ENCODE data around the gene SPAG6.

- TF ChIP-seq RAD21 (IDR thresholded peaks at IDR 0.05; ENCODE audit: low read length), result no peak
- no peak for TF ChIP-seq RFX5 (IDR thresholded peaks at IDR 0.05; ENCODE audit: low read depth, low read length)
- TF ChIP-seq SMC3 (IDR thresholded peaks at IDR 0.05; ENCODE audit: low read depth, low read length), result no peak
- no peak for TF ChIP-seq POLR2A (IDR thresholded peaks at IDR 0.05; ENCODE audit: low read depth, low read length)
- no peak for TF ChIP-seq CTCF (conservative IDR thresholded peaks at IDR 0.05; ENCODE audit: low read depth, low read length)
- no peak for TF ChIP-seq CEBPB (IDR thresholded peaks at IDR 0.05; ENCODE audit: low read depth, low read length)
- TF ChIP-seq MAFK (IDR thresholded peaks at IDR 0.05; ENCODE audit: low read depth, low read length), result 0 out of 2 replicates have a peak, but pooled peaks have one; percentile 21
- no peak for TF ChIP-seq BHLHE40 (IDR thresholded peaks at IDR 0.05; ENCODE audit: low read depth, low read length)
- 0 out of 2 replicates have a peak, but pooled peaks have one; percentile 2 for TF ChIP-seq USF2 (IDR thresholded peaks at IDR 0.05; ENCODE audit: low read depth, low read length)
- TF ChIP-seq FOS (IDR thresholded peaks at IDR 0.05; ENCODE audit: low read depth, low read length), result no peak
- TF ChIP-seq NFE2L2 (IDR thresholded peaks at IDR 0.05; ENCODE audit: low read depth, low read length), result no peak
These were observed 20.4 kb upstream of the SPAG6 start for GRCh38 chr10:22324893-22325271.
